Measurements from ENCODE around the gene IFRD2.

- TF ChIP-seq EZH2 (IDR thresholded peaks at IDR 0.05; ENCODE audit: low read depth, unreplicated experiment): no peak
- peak; percentile 84 to 96 for TF ChIP-seq CTCF (conservative IDR thresholded peaks at IDR 0.05; ENCODE audit: low read depth in 2 of 2)
- TF ChIP-seq STAT1 (IDR thresholded peaks at IDR 0.05; ENCODE audit: unreplicated experiment): no peak
- TF ChIP-seq EZH2phosphoT487 (IDR thresholded peaks at IDR 0.05; ENCODE audit: unreplicated experiment): no peak
Observed at GRCh38 chr3:50324351-50325112, 32.3 kb upstream of the IFRD2 start.

Data from GM23338 (cell line).